SK-N-MC (cell line): ENCODE results near the gene CDYL.
"Not testable (repeated sequence)": the region's sequence is repeated elsewhere in the genome, so short reads cannot be mapped to it uniquely, and the experiment has no call there.

ENCODE experiments used
- DNase-seq: peaks from one replicate; pipeline ENCODE4 v3.0.0-alpha.2; 2011; ENCODE audit warnings: low read depth, low spot score
- H3K27ac ChIP-seq: fragments of 200-600 bp; sonication (generic); 2 replicates; pipeline ENCODE4 v1.5.1; 2016; ENCODE audit warnings: mixed run types
- H3K36me3 ChIP-seq: fragments of 200-600 bp; sonication (generic); 2 replicates; pipeline ENCODE4 v1.6.1; 2017; ENCODE audit warnings: antibody characterized with exemption, low read length, mixed read lengths; ENCODE audit not compliant: insufficient read depth
- H3K4me3 ChIP-seq: fragments of 200-600 bp; sonication (generic); 2 replicates; pipeline ENCODE4 v1.5.1; 2016
- H3K9ac ChIP-seq: fragments of 200-600 bp; sonication (generic); 2 replicates; pipeline ENCODE4 v1.8.0; 2017; ENCODE audit warnings: mixed run types, mixed read lengths; ENCODE audit not compliant: insufficient read length
- H3K9me3 ChIP-seq: fragments of 200-600 bp; sonication (generic); 2 replicates; pipeline ENCODE4 v1.6.1; 2017; ENCODE audit warnings: low read depth, mild to moderate bottlenecking, antibody characterized with exemption, low read length, moderate library complexity, mixed read lengths
- EZH2 ChIP-seq: fragments of 200-600 bp; sonication (generic); IDR thresholded peaks from one replicate; pipeline ENCODE4 v1.6.1; 2017; ENCODE audit warnings: antibody characterized with exemption
- FOXP2 ChIP-seq: optimal IDR thresholded peaks from 2 replicates; pipeline ENCODE3; 2011; ENCODE audit warnings: mild to moderate bottlenecking, moderate library complexity; ENCODE audit not compliant: insufficient read depth; ENCODE audit errors: extremely low read length, control extremely low read depth
- POLR2AphosphoS5 ChIP-seq: IDR thresholded peaks from 2 replicates; pipeline ENCODE4 v1.6.1; 2012; ENCODE audit warnings: mild to moderate bottlenecking, low read depth, low read length, borderline replicate concordance

CDYL gene

DNA sequence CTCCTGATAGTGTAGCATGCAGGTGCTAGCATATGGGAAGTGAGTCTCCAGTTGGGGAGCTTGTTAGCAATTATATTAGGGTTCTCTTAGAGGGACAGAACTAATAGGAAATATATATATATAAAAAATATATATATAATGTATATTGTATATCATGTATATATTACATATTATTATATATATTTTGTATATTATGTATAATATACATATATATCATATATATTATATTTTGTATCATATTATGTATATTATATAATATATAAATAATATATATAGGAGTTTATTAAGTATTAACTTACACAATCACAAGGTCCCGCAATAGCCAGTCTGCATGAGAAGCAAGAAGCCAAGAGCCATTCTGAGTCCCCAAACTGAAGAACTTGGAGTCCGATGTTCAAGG, 84.2 kb downstream of the CDYL start:
- H3K36me3 ChIP-seq = no peaks in the 10 kb centered on the region
- H3K27ac ChIP-seq = no peak overlapping the region
- no peaks in the 10 kb centered on the region for H3K9me3 ChIP-seq
- no peak overlapping the region for H3K4me3 ChIP-seq
- H3K9ac ChIP-seq = no peak overlapping the region
- TF ChIP-seq EZH2 = no peak
- no peak for TF ChIP-seq FOXP2
- no peak for TF ChIP-seq POLR2AphosphoS5
- no peak for DNase-seq

DNA sequence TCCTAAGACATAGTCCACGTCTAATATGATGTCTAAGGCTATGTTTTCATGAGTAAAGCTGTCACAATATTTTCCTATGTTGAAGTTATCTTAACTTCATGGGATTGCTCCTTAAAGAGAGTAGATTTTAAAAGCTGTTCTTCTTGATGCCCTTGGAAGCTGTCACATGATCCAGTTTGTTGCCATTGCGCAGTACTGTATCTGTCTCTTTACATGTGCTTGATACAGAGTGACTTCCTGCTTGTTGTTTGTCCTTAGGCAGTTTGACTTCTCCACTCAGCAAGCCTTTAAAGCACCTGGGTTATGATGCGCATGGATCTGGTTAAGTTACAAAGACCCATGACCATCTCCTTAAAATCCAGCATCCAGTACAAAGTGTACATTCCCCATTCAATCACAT, 85.4 kb downstream of the CDYL start:
- no peak for DNase-seq

DNA sequence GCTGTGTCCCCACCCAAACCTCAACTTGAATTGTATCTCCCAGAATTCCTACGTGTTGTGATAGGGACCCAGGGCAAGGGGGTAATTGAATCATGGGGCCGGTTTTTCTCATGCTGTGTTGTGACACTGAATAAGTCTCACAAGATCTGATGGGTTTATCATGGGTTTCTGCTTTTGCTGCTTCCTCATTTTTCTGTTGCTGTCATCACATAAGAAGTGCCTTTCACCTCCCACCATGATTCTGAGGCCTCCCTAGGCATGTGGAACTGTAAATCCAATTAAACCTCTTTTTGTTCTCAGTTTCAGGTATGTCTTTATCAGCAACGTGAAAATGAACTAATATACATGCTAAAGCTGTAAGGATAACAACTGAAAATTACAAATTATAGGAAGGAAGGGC, 88.3 kb downstream of the CDYL start:
- no peaks in the 10 kb centered on the region for H3K36me3 ChIP-seq
- no peak overlapping the region for H3K27ac ChIP-seq
- no peak overlapping the region for H3K9ac ChIP-seq
- H3K9me3 ChIP-seq = peaks cover 7% of the 10 kb centered on the region; the same call in 1 of the 2 replicates
- DNase-seq = no peak
- TF ChIP-seq EZH2 = no peak
- no peak for TF ChIP-seq FOXP2
- no peak for TF ChIP-seq POLR2AphosphoS5
- no peak overlapping the region for H3K4me3 ChIP-seq

More for the DNA sequence above, 85.4 kb downstream of the CDYL start:
- no peak for TF ChIP-seq EZH2
- no peak for TF ChIP-seq FOXP2
- TF ChIP-seq POLR2AphosphoS5 = no peak
- Histone ChIP-seq H3K9me3 (no peaks in the 10 kb centered on the region), H3K4me3 (no peak overlapping the region), H3K9ac (no peak overlapping the region), H3K27ac (no peak overlapping the region), H3K36me3 (no peaks in the 10 kb centered on the region)

DNA sequence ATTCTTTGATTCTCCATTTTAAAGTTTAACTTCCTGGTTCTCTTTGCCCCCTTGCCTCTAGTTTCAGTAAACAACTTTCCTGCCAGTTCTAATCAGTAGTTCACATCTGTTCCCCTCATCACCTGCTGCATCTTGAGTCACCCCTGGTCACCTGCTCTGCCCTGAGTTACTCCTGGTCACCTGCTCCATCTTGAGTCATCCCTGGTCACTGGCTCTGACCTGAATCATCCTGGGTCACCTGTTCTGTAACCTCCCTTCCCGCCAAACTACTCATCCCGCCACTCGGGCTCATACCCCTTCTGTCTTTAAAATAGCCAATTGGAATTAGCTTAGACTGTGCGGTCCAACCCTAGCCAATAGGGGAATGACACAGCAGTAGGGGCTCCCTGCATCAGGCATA, 88.8 kb downstream of the CDYL start:
- not testable (repeated sequence) for H3K9ac ChIP-seq, DNase-seq, H3K27ac ChIP-seq

DNA sequence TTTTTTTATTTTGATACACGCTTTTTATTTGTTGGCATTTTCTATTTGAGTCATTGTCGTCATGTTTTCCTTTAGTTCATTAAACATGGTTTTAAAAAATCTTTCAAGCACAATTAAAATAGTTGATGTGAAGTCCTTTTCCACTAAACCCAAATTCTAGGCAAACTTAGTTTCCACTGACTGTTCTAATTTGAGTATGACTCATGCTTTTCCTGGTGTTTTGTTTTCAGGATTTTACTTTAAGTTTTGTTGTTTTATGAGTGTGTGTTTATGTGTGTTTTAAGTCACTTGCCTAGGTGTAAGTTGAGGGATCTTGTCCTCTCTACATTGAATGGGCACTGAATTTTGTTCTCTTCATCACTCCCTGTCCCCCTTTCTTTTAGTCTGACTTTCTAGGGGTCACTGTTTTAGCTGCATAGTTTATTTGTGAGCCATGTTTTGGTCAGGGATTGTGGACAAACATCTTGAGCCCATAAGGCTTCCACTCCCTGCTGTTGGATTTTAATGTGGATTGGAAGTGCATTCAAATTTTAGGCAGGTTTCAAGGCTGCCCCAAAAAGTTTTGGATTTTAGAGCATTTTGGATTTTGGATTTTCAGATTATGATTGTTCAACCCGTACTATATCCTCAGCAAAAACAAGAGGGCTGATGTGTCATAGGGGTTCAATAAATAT, 94.8 kb downstream of the CDYL start:
- TF ChIP-seq EZH2 (no peak), FOXP2 (no peak), POLR2AphosphoS5 (no peak)
- no peak overlapping the region for H3K9ac ChIP-seq
- DNase-seq = no peak
- H3K36me3 ChIP-seq = no peaks in the 10 kb centered on the region
- peaks cover 7% of the 10 kb centered on the region; the same call in 1 of the 2 replicates for H3K9me3 ChIP-seq
- no peak overlapping the region for H3K4me3 ChIP-seq
- H3K27ac ChIP-seq = no peak overlapping the region

More for the DNA sequence above, 88.8 kb downstream of the CDYL start:
- H3K9me3 ChIP-seq, H3K36me3 ChIP-seq, H3K4me3 ChIP-seq: not testable (repeated sequence)

DNA sequence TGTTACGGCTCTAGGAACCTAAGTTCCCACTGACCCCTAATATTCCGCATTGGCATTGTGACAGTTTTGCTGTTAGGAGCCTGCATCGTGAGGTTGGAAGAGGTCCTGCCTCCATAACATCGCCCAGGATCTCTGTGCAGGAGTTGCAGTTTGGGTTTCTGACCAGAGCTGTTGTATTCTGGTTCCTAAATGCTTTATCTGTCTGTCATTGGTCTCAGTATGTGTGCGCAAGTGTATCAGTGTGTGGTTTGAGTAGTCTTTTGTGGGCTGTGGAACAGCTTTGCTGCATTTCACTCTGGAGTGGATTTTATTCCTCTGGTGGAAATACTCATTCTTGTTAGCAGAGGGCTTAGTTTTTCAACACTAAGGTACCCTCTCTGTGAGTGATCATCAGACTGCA, 95.6 kb downstream of the CDYL start:
- Histone ChIP-seq H3K36me3 (no peaks in the 10 kb centered on the region), H3K27ac (no peak overlapping the region), H3K9ac (no peak overlapping the region), H3K4me3 (no peak overlapping the region), H3K9me3 (peaks cover 5% of the 10 kb centered on the region; the same call in 1 of the 2 replicates)
- no peak for TF ChIP-seq EZH2
- TF ChIP-seq FOXP2 = no peak
- no peak for TF ChIP-seq POLR2AphosphoS5
- DNase-seq = no peak

DNA sequence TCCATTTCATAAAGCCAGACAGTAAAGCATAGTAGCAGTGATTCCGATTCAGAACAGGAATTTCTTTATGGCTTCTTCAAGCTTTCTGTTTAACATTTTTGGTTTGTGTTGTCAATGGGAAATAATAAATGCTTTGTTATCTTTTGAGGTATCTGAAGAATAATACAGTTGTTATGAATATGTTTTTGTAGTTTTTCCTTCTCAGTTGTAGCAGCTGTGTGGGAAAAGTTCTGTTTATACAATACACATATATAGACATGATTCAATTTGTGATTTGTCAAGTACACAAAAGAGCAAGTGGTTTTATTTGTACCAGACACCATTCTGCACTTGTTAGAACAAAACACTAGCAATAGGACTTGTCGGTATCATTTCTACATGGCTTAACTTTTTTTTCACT, 96.6 kb downstream of the CDYL start:
- Histone ChIP-seq H3K36me3 (no peaks in the 10 kb centered on the region), H3K9me3 (no peaks in the 10 kb centered on the region; the same call in 1 of the 2 replicates), H3K9ac (no peak overlapping the region), H3K27ac (no peak overlapping the region), H3K4me3 (no peak overlapping the region)
- no peak for DNase-seq
- TF ChIP-seq FOXP2 = no peak
- no peak for TF ChIP-seq EZH2
- no peak for TF ChIP-seq POLR2AphosphoS5

DNA sequence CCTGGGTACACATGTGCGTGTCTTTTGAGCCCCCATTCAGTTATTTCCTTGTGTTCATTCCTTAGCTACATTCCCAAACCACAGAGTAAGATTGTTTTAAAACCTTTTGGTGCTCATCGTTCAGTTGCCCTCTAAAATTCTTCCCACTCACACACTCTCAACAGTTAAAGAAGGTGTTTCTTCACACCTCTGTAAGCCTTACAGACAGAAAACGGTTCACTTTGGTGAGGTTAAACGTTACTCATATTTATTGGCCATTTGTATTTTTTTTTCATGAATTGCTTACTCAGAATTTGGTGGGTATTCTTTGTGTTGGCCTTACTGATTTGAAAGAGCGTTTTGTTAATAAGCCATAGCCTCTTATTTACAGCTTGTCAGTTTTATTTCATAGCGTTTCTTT, 97.7 kb downstream of the CDYL start:
- Histone ChIP-seq H3K4me3 (no peak overlapping the region), H3K9me3 (no peaks in the 10 kb centered on the region; the same call in 1 of the 2 replicates), H3K36me3 (no peaks in the 10 kb centered on the region), H3K9ac (no peak overlapping the region), H3K27ac (no peak overlapping the region)
- TF ChIP-seq EZH2 (no peak), POLR2AphosphoS5 (no peak), FOXP2 (no peak)
- DNase-seq = no peak

DNA sequence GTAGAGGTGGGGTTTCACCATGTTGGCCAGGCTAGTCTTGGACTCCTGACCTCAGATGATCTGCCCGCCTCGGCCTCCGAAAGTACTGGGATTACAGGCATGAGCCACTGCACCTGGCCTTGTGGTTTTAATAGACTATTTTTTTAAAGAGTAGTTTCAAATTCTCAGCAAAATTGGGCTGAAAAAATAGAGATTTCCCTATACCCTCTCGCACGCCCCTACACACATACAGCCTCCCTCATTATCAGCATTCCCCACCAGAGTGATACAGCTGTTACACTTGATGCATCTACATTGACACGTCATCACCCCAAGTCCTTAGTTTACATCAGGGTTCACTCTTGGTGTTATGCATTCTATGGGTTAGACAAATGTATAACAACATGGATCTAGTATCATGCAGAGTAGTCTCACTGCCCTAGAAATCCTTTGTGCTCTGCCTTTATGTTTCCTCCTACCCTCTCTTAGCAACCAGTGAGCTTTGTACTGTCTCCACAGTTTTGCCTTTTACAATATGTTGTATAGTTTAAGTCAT, 103.6 kb downstream of the CDYL start:
- no peak for DNase-seq
- Histone ChIP-seq H3K27ac (no peak overlapping the region), H3K9me3 (no peaks in the 10 kb centered on the region; the same call in 1 of the 2 replicates), H3K9ac (no peak overlapping the region), H3K36me3 (no peaks in the 10 kb centered on the region), H3K4me3 (no peak overlapping the region)
- TF ChIP-seq FOXP2 (no peak), POLR2AphosphoS5 (no peak), EZH2 (no peak)
